Breast epithelium (tissue), 4 donors: Measurements from ENCODE around the gene CCDC30. TPM values are rescaled to one million over a fixed set of nuclear protein-coding genes. Genes with fewer than 3 reads are reported as not detected.
"Not testable (repeated sequence)": the region's sequence is repeated elsewhere in the genome, so short reads cannot be mapped to it uniquely, and the experiment has no call there.

ENCODE experiments used
- DNase-seq, 2 donors: peaks; one replicate each; pipeline ENCODE4 v3.0.0-alpha.2; 2019; ENCODE audit warnings: low spot score in 2 of 2
- H3K27ac ChIP-seq, 2 donors: fragments of 200-600 bp; sonication (generic) in 1 of 2; one replicate each; pipeline ENCODE4 v1.5.1; 2016 to 2019; ENCODE audit warnings: mild to moderate bottlenecking in 1 of 2
- H3K27me3 ChIP-seq, 2 donors: fragments of 200-600 bp; sonication (generic) in 1 of 2; one replicate each; pipeline versions ENCODE4 v1.5.1 to v1.6.0; 2017 to 2019; ENCODE audit warnings: control low read depth in 1 of 2, mild to moderate bottlenecking in 1 of 2
- H3K36me3 ChIP-seq: fragments of 200-600 bp; one replicate; pipeline ENCODE4 v1.5.1; 2019
- H3K4me1 ChIP-seq, 2 donors: fragments of 200-600 bp; sonication (generic); one replicate each; pipeline ENCODE4 v1.5.1; 2016 to 2019; ENCODE audit warnings: control low read depth in 1 of 2
- H3K4me3 ChIP-seq, 3 donors: fragments of 200-600 bp; sonication (generic); 1 replicate in 2 of 3; 2 replicates in 1 of 3; pipeline ENCODE4 v1.5.1; 2016 to 2019; ENCODE audit warnings: mild to moderate bottlenecking in 3 of 3, moderate library complexity in 2 of 3
- H3K9me3 ChIP-seq, 2 donors: fragments of 200-600 bp; sonication (generic) in 1 of 2; one replicate each; pipeline ENCODE4 v1.5.1; 2016 to 2019; ENCODE audit warnings: control low read depth in 1 of 2
- CTCF ChIP-seq, 3 donors: fragments of 450-650 bp; IDR thresholded peaks; one replicate each; pipeline ENCODE4 v1.5.1; 2016 to 2017; ENCODE audit warnings: antibody characterized with exemption in 3 of 3, mild to moderate bottlenecking in 3 of 3, moderate library complexity in 3 of 3
- POLR2A ChIP-seq: fragments of 450-650 bp; IDR thresholded peaks from one replicate; pipeline ENCODE4 v1.6.1; 2016; ENCODE audit warnings: antibody characterized with exemption, mild to moderate bottlenecking, moderate library complexity
- POLR2AphosphoS5 ChIP-seq, 3 donors: sonication (generic); formaldehyde crosslinking; IDR thresholded peaks; one replicate each; pipeline ENCODE4 v1.6.1; 2017; ENCODE audit warnings: antibody characterized with exemption in 3 of 3
- intact Hi-C: fragments of 100-400 bp; cut with DNase I; formaldehyde crosslinking; loops from one replicate; pipeline ENCODE4 v1.15.1; 2023; ENCODE audit warnings: low total_unique reads
- total RNA-seq, 3 donors: library from RNA; depleted of rRNA; stranded (reverse); fragments of >200 nt; gene quantifications; one replicate each; pipeline ENCODE4 v1.1.0, GENCODE V29; 2016

Gene CCDC30
- total RNA-seq, 3 donors from 2014 or later = 3.4 to 15.4 (median 14.0) TPM

- Histone ChIP-seq H3K9me3 (no peaks in the 10 kb centered on the region), H3K4me3 (no peak overlapping the region), H3K27ac (no peak overlapping the region), H3K4me1 (no peaks in the 10 kb centered on the region), H3K27me3 (no peaks in the 10 kb centered on the region), H3K36me3 (no peaks in the 10 kb centered on the region)
- no peak for TF ChIP-seq POLR2AphosphoS5 (IDR thresholded peaks at IDR 0.05)
- TF ChIP-seq CTCF (IDR thresholded peaks at IDR 0.05) = no peak
- intact Hi-C loops = no loop called here
- DNase-seq = no peak
Observed at GRCh38 chr1:42613803-42614131, 150.7 kb downstream of the CCDC30 start.

GRCh38 chr1:42618866-42619265, 155.8 kb downstream of the CCDC30 start:
- Histone ChIP-seq H3K4me3 (no peak overlapping the region), H3K36me3 (no peaks in the 10 kb centered on the region), H3K4me1 (no peaks in the 10 kb centered on the region), H3K9me3 (no peaks in the 10 kb centered on the region), H3K27ac (no peak overlapping the region), H3K27me3 (no peaks in the 10 kb centered on the region)
- intact Hi-C loops = no loop called here
- TF ChIP-seq CTCF (IDR thresholded peaks at IDR 0.05) = no peak
- no peak for TF ChIP-seq POLR2AphosphoS5 (IDR thresholded peaks at IDR 0.05)
- no peak for TF ChIP-seq POLR2A
- DNase-seq = no peak

GRCh38 chr1:42620307-42620706, 157.2 kb downstream of the CCDC30 start:
- intact Hi-C loops = no loop called here
- H3K9me3 ChIP-seq = no peaks in the 10 kb centered on the region
- no peak for DNase-seq

GRCh38 chr1:42621180-42621579, 158.1 kb downstream of the CCDC30 start:
- intact Hi-C loops, H3K27ac ChIP-seq, H3K9me3 ChIP-seq, H3K36me3 ChIP-seq, H3K4me1 ChIP-seq, H3K4me3 ChIP-seq, DNase-seq, H3K27me3 ChIP-seq: not testable (repeated sequence)

More at GRCh38 chr1:42620307-42620706, 157.2 kb downstream of the CCDC30 start:
- Histone ChIP-seq H3K27ac (no peak overlapping the region), H3K4me3 (no peak overlapping the region), H3K4me1 (no peaks in the 10 kb centered on the region), H3K36me3 (no peaks in the 10 kb centered on the region), H3K27me3 (no peaks in the 10 kb centered on the region)
- TF ChIP-seq POLR2A (no peak), CTCF (IDR thresholded peaks at IDR 0.05) (no peak), POLR2AphosphoS5 (IDR thresholded peaks at IDR 0.05) (no peak)

- H3K4me3 ChIP-seq, DNase-seq, H3K4me1 ChIP-seq, H3K27ac ChIP-seq, H3K36me3 ChIP-seq, H3K9me3 ChIP-seq, intact Hi-C loops, H3K27me3 ChIP-seq: not testable (repeated sequence)
Observed at GRCh38 chr1:42627205-42627604, 164.1 kb downstream of the CCDC30 start.

GRCh38 chr1:42639116-42639515, 176.0 kb downstream of the CCDC30 start:
- no peaks in the 10 kb centered on the region for H3K4me1 ChIP-seq
- no peaks in the 10 kb centered on the region for H3K27me3 ChIP-seq

More at GRCh38 chr1:42639116-42639515, 176.0 kb downstream of the CCDC30 start:
- TF ChIP-seq POLR2A (no peak), CTCF (IDR thresholded peaks at IDR 0.05) (no peak), POLR2AphosphoS5 (IDR thresholded peaks at IDR 0.05) (no peak)
- no peak for DNase-seq
- intact Hi-C loops = no loop called here
- Histone ChIP-seq H3K27ac (no peak overlapping the region), H3K9me3 (no peaks in the 10 kb centered on the region), H3K4me3 (no peak overlapping the region), H3K36me3 (no peaks in the 10 kb centered on the region)
